RWPE2 (cell line): ENCODE data around the gene MGAT4D.
"Not testable (repeated sequence)": the region's sequence is repeated elsewhere in the genome, so short reads cannot be mapped to it uniquely, and the experiment has no call there.

Source experiments
- ATAC-seq: fragments of 200-7000 bp; cut with Tn5 transposase; 3 replicates; pipeline ENCODE4 v1.9.1; 2021; ENCODE audit warnings: low read depth
- DNase-seq: peaks from one replicate; pipeline ENCODE4 v3.0.0-alpha.2; 2020; ENCODE audit warnings: low spot score
- H3K27ac ChIP-seq: fragments of 450-650 bp; 2 replicates; pipeline ENCODE4 v1.5.1; 2017; ENCODE audit warnings: mild to moderate bottlenecking; ENCODE audit not compliant: poor library complexity, severe bottlenecking
- H3K27me3 ChIP-seq: fragments of 250-450 bp; sonication (Bioruptor Pico); 2 replicates; pipeline ENCODE4 v1.5.1; 2021; ENCODE audit warnings: mild to moderate bottlenecking, moderate library complexity; ENCODE audit not compliant: insufficient read depth, poor library complexity, severe bottlenecking
- H3K36me3 ChIP-seq: fragments of 250-450 bp; sonication (Bioruptor Pico); 2 replicates; pipeline ENCODE4 v1.5.1; 2020; ENCODE audit warnings: low read depth, mild to moderate bottlenecking, moderate library complexity
- H3K4me1 ChIP-seq: fragments of 250-450 bp; sonication (Bioruptor Pico); 2 replicates; pipeline ENCODE4 v1.5.1; 2021; ENCODE audit warnings: mild to moderate bottlenecking, moderate library complexity; ENCODE audit not compliant: insufficient read depth, poor library complexity, severe bottlenecking
- H3K4me3 ChIP-seq: fragments of 250-450 bp; sonication (Bioruptor Pico); 2 replicates; pipeline ENCODE4 v1.5.1; 2021; ENCODE audit warnings: mild to moderate bottlenecking, moderate library complexity; ENCODE audit not compliant: severe bottlenecking
- H3K9me3 ChIP-seq: fragments of 250-450 bp; sonication (Bioruptor Pico); 2 replicates; pipeline ENCODE4 v1.5.1; 2021; ENCODE audit warnings: mild to moderate bottlenecking, moderate library complexity; ENCODE audit not compliant: severe bottlenecking
- TF ChIP-seq, protein P1 (sequence below): fragments of 450-650 bp; IDR thresholded peaks from one replicate; pipeline ENCODE4 v1.5.1; 2017; ENCODE audit warnings: mild to moderate bottlenecking, moderate library complexity; ENCODE audit not compliant: poor library complexity, severe bottlenecking

Gene MGAT4D

DNA sequence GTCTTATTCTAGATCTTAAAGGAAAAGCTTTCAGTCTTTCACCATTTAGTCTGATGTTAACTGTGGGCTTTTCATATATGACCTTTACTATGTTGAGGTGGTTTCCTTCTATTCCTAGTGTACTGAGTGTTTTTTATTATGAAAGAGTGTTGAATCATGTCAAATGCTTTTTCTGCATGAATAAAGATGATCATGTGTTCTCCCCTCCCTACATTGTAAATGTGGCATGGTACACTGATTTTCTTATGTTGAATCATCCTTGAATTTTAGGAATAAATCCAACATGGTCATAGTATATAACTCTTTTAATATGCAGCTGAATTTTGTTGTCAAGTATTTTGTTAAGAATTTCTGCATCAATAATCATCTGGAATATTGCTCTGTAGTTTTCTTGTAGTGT, 75.0 kb downstream of the MGAT4D start:
- Histone ChIP-seq H3K27ac (no peak overlapping the region), H3K27me3 (no peaks in the 10 kb centered on the region), H3K4me1 (peaks cover 8% of the 10 kb centered on the region), H3K36me3 (no peaks in the 10 kb centered on the region), H3K9me3 (no peaks in the 10 kb centered on the region), H3K4me3 (no peak overlapping the region)
- TF ChIP-seq, protein P1, sequence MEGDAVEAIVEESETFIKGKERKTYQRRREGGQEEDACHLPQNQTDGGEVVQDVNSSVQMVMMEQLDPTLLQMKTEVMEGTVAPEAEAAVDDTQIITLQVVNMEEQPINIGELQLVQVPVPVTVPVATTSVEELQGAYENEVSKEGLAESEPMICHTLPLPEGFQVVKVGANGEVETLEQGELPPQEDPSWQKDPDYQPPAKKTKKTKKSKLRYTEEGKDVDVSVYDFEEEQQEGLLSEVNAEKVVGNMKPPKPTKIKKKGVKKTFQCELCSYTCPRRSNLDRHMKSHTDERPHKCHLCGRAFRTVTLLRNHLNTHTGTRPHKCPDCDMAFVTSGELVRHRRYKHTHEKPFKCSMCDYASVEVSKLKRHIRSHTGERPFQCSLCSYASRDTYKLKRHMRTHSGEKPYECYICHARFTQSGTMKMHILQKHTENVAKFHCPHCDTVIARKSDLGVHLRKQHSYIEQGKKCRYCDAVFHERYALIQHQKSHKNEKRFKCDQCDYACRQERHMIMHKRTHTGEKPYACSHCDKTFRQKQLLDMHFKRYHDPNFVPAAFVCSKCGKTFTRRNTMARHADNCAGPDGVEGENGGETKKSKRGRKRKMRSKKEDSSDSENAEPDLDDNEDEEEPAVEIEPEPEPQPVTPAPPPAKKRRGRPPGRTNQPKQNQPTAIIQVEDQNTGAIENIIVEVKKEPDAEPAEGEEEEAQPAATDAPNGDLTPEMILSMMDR = no peak
- ATAC-seq (no peak), DNase-seq (no peak)

DNA sequence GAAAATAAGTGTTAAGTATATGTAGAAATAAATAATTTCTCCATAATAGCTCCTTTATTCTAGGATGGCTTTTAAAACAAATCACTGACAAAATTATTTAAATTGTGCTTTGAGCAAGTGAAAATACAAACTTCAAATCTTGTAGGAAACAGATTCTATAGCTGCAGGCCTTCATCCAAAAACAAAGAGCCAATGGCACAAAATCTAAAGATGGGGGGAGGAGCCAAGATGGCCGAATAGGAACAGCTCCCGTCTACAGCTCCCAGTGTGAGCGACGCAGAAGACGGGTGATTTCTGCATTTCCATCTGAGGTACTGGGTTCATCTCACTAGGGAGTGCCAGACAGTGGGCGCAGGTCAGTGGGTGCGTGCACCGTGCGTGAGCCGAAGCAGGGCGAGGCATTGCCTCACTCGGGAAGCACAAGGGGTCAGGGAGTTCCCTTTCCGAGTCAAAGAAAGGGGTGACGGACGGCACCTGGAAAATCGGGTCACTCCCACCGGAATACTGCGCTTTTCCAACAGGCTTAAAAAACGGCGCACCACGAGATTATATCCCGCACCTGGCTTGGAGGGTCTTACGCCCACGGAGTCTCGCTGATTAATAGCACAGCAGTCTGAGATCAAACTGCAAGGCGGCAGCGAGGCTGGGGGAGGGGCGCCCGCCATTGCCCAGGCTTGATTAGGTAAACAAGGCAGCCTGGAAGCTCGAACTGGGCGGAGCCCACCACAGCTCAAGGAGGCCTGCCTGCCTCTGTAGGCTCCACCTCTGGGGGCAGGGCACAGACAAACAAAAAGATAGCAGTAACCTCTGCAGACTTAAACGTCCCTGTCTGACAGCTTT, 84.7 kb downstream of the MGAT4D start:
- H3K4me3 ChIP-seq, DNase-seq, ATAC-seq, H3K36me3 ChIP-seq, H3K9me3 ChIP-seq, H3K27ac ChIP-seq, H3K27me3 ChIP-seq, H3K4me1 ChIP-seq: not testable (repeated sequence)

DNA sequence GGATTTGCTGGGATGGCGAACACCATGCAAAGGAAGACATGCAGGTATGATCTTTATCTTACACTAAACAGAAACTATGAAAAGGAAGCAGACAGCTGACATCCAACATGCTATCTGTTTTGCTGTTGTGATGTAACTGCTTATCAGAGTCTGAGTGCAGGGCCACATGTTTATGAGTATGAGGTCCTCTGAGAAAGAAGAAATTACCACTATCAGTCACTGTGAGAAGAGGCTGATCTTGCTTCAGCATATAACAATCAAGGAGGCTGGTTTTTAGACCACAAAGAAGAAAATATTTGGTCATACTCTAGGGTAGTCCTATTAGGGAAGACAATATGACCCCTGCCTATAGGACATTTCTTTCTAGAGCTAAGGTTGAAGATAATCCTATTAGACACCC, 89.1 kb downstream of the MGAT4D start:
- Histone ChIP-seq H3K9me3 (no peaks in the 10 kb centered on the region), H3K4me1 (no peaks in the 10 kb centered on the region), H3K27me3 (no peaks in the 10 kb centered on the region), H3K27ac (no peak overlapping the region), H3K36me3 (no peaks in the 10 kb centered on the region), H3K4me3 (no peak overlapping the region)
- no peak for ATAC-seq
- TF ChIP-seq, protein P1 = no peak
- no peak for DNase-seq

DNA sequence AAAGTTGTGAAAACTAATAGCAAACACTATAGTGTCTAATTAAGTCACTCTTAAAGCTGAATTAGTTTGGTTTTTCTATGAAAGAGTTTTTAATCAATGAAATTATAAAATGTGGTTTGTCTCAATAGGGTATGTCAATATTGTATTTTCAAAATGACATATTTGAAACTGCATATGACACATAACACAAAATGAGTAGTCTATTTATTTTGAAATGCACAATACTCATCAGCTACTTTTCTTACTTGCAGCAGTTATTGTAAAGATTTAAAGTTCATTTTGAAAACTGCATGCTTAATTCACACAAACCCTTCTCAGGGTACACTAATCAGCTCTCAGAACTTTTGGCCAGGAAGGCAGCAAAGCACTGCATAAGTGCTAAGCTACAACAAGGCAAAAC, 91.8 kb downstream of the MGAT4D start:
- H3K36me3 ChIP-seq = no peaks in the 10 kb centered on the region
- DNase-seq (no peak), ATAC-seq (no peak)
- TF ChIP-seq, protein P1 = no peak
- H3K27ac ChIP-seq = no peak overlapping the region
- no peak overlapping the region for H3K4me3 ChIP-seq
- H3K27me3 ChIP-seq = peaks cover 3% of the 10 kb centered on the region
- H3K4me1 ChIP-seq = no peaks in the 10 kb centered on the region
- no peaks in the 10 kb centered on the region for H3K9me3 ChIP-seq

DNA sequence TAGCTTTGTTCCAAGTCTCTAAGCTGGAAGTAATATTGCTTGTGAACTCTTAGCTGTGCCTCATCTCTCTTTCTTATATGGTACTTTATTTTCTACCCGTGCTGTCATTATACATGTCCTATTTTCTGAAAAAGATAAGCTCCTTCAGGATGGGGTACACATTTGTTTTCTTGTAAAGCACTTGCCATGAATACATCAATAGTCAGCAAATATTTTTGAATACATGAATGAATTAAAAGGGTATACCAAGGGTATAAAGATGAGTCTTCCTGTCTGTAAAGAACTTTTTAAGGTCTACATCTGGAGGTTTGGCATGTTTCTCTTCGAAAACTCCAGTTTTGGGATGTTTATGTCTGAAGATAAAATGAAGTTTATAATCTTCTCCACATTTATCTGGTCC, 98.0 kb downstream of the MGAT4D start:
- TF ChIP-seq, protein P1 = no peak
- no peak for ATAC-seq

More for the DNA sequence above, 98.0 kb downstream of the MGAT4D start:
- no peak for DNase-seq
- Histone ChIP-seq H3K4me1 (no peaks in the 10 kb centered on the region), H3K4me3 (no peak overlapping the region), H3K27ac (no peak overlapping the region), H3K36me3 (no peaks in the 10 kb centered on the region), H3K27me3 (peaks cover 3% of the 10 kb centered on the region), H3K9me3 (no peaks in the 10 kb centered on the region)
